SU-DHL-6 (cell line): Measurements from ENCODE around the gene IQGAP3.

Experiments used
- EZH2phosphoT487 ChIP-seq: fragments of 200-600 bp; sonication (generic), shearing (Covaris generic); conservative IDR thresholded peaks from 2 replicates; pipeline ENCODE4 v1.6.1; 2018; ENCODE audit warnings: mild to moderate bottlenecking, antibody characterized with exemption, low read length, moderate library complexity, mixed read lengths
- TF ChIP-seq, protein P1 (sequence below): fragments of 200-600 bp; sonication (generic); IDR thresholded peaks from one replicate; pipeline ENCODE4 v1.5.1; 2017; ENCODE audit warnings: antibody characterized with exemption, mild to moderate bottlenecking, low read length, moderate library complexity; ENCODE audit not compliant: insufficient read depth, poor library complexity, severe bottlenecking

- TF ChIP-seq, protein P1, sequence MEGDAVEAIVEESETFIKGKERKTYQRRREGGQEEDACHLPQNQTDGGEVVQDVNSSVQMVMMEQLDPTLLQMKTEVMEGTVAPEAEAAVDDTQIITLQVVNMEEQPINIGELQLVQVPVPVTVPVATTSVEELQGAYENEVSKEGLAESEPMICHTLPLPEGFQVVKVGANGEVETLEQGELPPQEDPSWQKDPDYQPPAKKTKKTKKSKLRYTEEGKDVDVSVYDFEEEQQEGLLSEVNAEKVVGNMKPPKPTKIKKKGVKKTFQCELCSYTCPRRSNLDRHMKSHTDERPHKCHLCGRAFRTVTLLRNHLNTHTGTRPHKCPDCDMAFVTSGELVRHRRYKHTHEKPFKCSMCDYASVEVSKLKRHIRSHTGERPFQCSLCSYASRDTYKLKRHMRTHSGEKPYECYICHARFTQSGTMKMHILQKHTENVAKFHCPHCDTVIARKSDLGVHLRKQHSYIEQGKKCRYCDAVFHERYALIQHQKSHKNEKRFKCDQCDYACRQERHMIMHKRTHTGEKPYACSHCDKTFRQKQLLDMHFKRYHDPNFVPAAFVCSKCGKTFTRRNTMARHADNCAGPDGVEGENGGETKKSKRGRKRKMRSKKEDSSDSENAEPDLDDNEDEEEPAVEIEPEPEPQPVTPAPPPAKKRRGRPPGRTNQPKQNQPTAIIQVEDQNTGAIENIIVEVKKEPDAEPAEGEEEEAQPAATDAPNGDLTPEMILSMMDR = no peak
- no peak for TF ChIP-seq EZH2phosphoT487
Observed at GRCh38 chr1:156503698-156504437, 68.5 kb downstream of the IQGAP3 start.
